Right cardiac atrium (tissue), 5 donors: ENCODE results near the gene SYNE2. TPM values are rescaled to one million over a fixed set of nuclear protein-coding genes. Genes with fewer than 3 reads are reported as not detected.
A peak's percentile ranks its signal among the peaks of the same experiment; 100 is the strongest.

Experiments used
- ATAC-seq, 2 donors: fragments of 200-7000 bp; cut with Tn5 transposase; one replicate each; pipeline versions ENCODE4 v1.8.0 to v1.9.1; 2020; ENCODE audit warnings: moderate library complexity in 2 of 2, mild to moderate bottlenecking in 1 of 2
- DNase-seq, 3 donors: peaks; one replicate each; pipeline ENCODE4 v3.0.0-alpha.2; 2020
- H3K27ac ChIP-seq: one replicate; pipeline ENCODE4 v1.5.1; 2013; ENCODE audit warnings: mild to moderate bottlenecking, low read length, control low read depth, moderate library complexity
- H3K27me3 ChIP-seq: one replicate; pipeline ENCODE4 v1.6.1; 2013; ENCODE audit not compliant: control insufficient read depth, insufficient read depth
- H3K4me1 ChIP-seq: one replicate; pipeline ENCODE4 v1.6.1; 2013; ENCODE audit warnings: low read length; ENCODE audit not compliant: control insufficient read depth, insufficient read depth
- H3K4me3 ChIP-seq: one replicate; pipeline ENCODE4 v1.5.1; 2013; ENCODE audit warnings: low read length, control low read depth
- H3K9me3 ChIP-seq: one replicate; pipeline ENCODE4 v1.6.1; 2013; ENCODE audit warnings: low read length; ENCODE audit not compliant: control insufficient read depth
- WGBS: extraction: QIAGEN DNeasy Blood & Tissue Kit; methylation state at CpG from one replicate; pipeline ENCODE4 v1.1.7; 2013; 5-methylcytosine and 5-hydroxymethylcytosine counted together
- intact Hi-C, 4 donors: fragments of 100-400 bp; cut with DNase I; formaldehyde crosslinking; loops; one replicate each; pipeline versions ENCODE4 v1.11.0 to v1.14.0; 2022 to 2023
- polyA plus RNA-seq: library from polyadenylated mRNA; stranded (reverse); fragments of 200-250 nt; gene quantifications from one replicate; pipeline ENCODE4 v1.2.3, GENCODE V29; 2013
- total RNA-seq, 4 donors: library from RNA; stranded (reverse); fragmentation: NEBNext Ultra II Directional; extraction: Animal tissue kit (Norgen Biotek cat#: 25700); gene quantifications; one replicate each; pipeline ENCODE4 v1.2.1, GENCODE V29; 2021
- donor health status: healthy with polysubstance abuse.
- donor health status: DM: no; HTN: yes; CAD: no.
- donor health status: DM: no; HTN: no; CAD: no.
- donor health status: DM: no; HTN: yes; CAD: no; lungs with severe emphysema.
- donor health status: DM: yes; HTN: yes; CAD: no.

Gene SYNE2
- total and polyA plus RNA-seq, 5 donors, result 83.7 to 229 (median 160) TPM

- no peaks in the 10 kb centered on the region for H3K9me3 ChIP-seq
- ATAC-seq (peak; percentile 84), DNase-seq (peak; percentile 74 to 79 (median 75))
- no peak overlapping the region for H3K27ac ChIP-seq
- intact Hi-C loops, result no loop called here
- WGBS, result 28% methylated on average over 5 of the region's 5 CpGs
- no peaks in the 10 kb centered on the region for H3K27me3 ChIP-seq
- peaks cover 13% of the 10 kb centered on the region for H3K4me1 ChIP-seq
- no peak overlapping the region for H3K4me3 ChIP-seq
Measured at GRCh38 chr14:63893701-63894458, 41.1 kb downstream of the SYNE2 start.

GRCh38 chr14:63895510-63895909 lies 42.7 kb downstream of the SYNE2 start:
- no peak overlapping the region for H3K27ac ChIP-seq
- DNase-seq (no peak), ATAC-seq (no peak)
- H3K4me3 ChIP-seq, result no peak overlapping the region
- no peaks in the 10 kb centered on the region for H3K9me3 ChIP-seq
- H3K4me1 ChIP-seq, result peaks cover 15% of the 10 kb centered on the region
- H3K27me3 ChIP-seq, result no peaks in the 10 kb centered on the region
- intact Hi-C loops, result no loop called here

- ATAC-seq (peak; percentile 78 to 82), DNase-seq (peak; percentile 59 to 71 (median 60))
- no peaks in the 10 kb centered on the region for H3K27me3 ChIP-seq
- H3K9me3 ChIP-seq, result no peaks in the 10 kb centered on the region
- intact Hi-C loops, result no loop called here
- peaks cover 15% of the 10 kb centered on the region for H3K4me1 ChIP-seq
- no peak overlapping the region for H3K27ac ChIP-seq
- H3K4me3 ChIP-seq, result no peak overlapping the region
- WGBS, result 28% methylated on average over 4 of the region's 4 CpGs
Measured at GRCh38 chr14:63896278-63896720, 43.5 kb downstream of the SYNE2 start.

- intact Hi-C loops, result no loop called here
- ATAC-seq (no peak), DNase-seq (no peak)
- peak overlapping the region; percentile 30 for H3K27ac ChIP-seq
- no peaks in the 10 kb centered on the region for H3K9me3 ChIP-seq
- no peaks in the 10 kb centered on the region for H3K27me3 ChIP-seq
- H3K4me1 ChIP-seq, result peaks cover 15% of the 10 kb centered on the region
- WGBS, result 76% methylated on average over 4 of the region's 4 CpGs
- H3K4me3 ChIP-seq, result no peak overlapping the region
Measured at GRCh38 chr14:63897721-63898163, 44.9 kb downstream of the SYNE2 start.

- Histone ChIP-seq H3K27me3 (no peaks in the 10 kb centered on the region), H3K4me1 (peaks cover 7% of the 10 kb centered on the region), H3K27ac (no peak overlapping the region), H3K4me3 (no peak overlapping the region), H3K9me3 (no peaks in the 10 kb centered on the region)
- intact Hi-C loops, result no loop called here
- ATAC-seq (no peak), DNase-seq (no peak)
- WGBS, result 87% methylated on average over 2 of the region's 2 CpGs
Measured at GRCh38 chr14:63899953-63900352, 47.1 kb downstream of the SYNE2 start.

- Histone ChIP-seq H3K4me1 (peaks cover 7% of the 10 kb centered on the region), H3K27me3 (no peaks in the 10 kb centered on the region), H3K9me3 (no peaks in the 10 kb centered on the region), H3K27ac (no peak overlapping the region), H3K4me3 (no peak overlapping the region)
- DNase-seq, result no peak
- intact Hi-C loops, result no loop called here
- ATAC-seq, result no peak
- 89% methylated on average over 5 of the region's 5 CpGs for WGBS
Measured at GRCh38 chr14:63901434-63902085, 48.8 kb downstream of the SYNE2 start.

GRCh38 chr14:63902375-63902976 lies 49.7 kb downstream of the SYNE2 start:
- DNase-seq, result no peak
- Histone ChIP-seq H3K4me3 (no peak overlapping the region), H3K9me3 (no peaks in the 10 kb centered on the region), H3K4me1 (peaks cover 6% of the 10 kb centered on the region), H3K27me3 (no peaks in the 10 kb centered on the region), H3K27ac (no peak overlapping the region)
- 95% methylated on average over 7 of the region's 7 CpGs for WGBS
- no peak for ATAC-seq
- intact Hi-C loops, result no loop called here

GRCh38 chr14:63904724-63905123 lies 51.9 kb downstream of the SYNE2 start:
- Histone ChIP-seq H3K9me3 (no peaks in the 10 kb centered on the region), H3K27ac (no peak overlapping the region), H3K4me3 (no peak overlapping the region), H3K4me1 (peaks cover 4% of the 10 kb centered on the region), H3K27me3 (no peaks in the 10 kb centered on the region)
- intact Hi-C loops, result no loop called here
- DNase-seq, result no peak
- 96% methylated on average over 2 of the region's 2 CpGs for WGBS
- ATAC-seq, result no peak

GRCh38 chr14:63905370-63905769 lies 52.6 kb downstream of the SYNE2 start:
- Histone ChIP-seq H3K27ac (no peak overlapping the region), H3K4me3 (no peak overlapping the region), H3K4me1 (peaks cover 3% of the 10 kb centered on the region), H3K27me3 (no peaks in the 10 kb centered on the region), H3K9me3 (no peaks in the 10 kb centered on the region)
- intact Hi-C loops, result no loop called here
- ATAC-seq, result no peak
- WGBS, result 88% methylated on average over 2 of the region's 2 CpGs
- no peak for DNase-seq

GRCh38 chr14:63908667-63909264 lies 56.0 kb downstream of the SYNE2 start:
- 74% methylated on average over 4 of the region's 4 CpGs for WGBS

GRCh38 chr14:63909984-63910383 lies 57.2 kb downstream of the SYNE2 start:
- ATAC-seq (no peak), DNase-seq (no peak)
- Histone ChIP-seq H3K4me3 (no peak overlapping the region), H3K27ac (no peak overlapping the region), H3K4me1 (peaks cover 3% of the 10 kb centered on the region), H3K9me3 (no peaks in the 10 kb centered on the region), H3K27me3 (no peaks in the 10 kb centered on the region)
- intact Hi-C loops, result no loop called here

More at GRCh38 chr14:63908667-63909264, 56.0 kb downstream of the SYNE2 start:
- DNase-seq (no peak), ATAC-seq (no peak)
- intact Hi-C loops, result no loop called here
- Histone ChIP-seq H3K4me3 (peak overlapping the region; percentile 28), H3K27ac (no peak overlapping the region), H3K4me1 (peaks cover 3% of the 10 kb centered on the region), H3K27me3 (no peaks in the 10 kb centered on the region), H3K9me3 (no peaks in the 10 kb centered on the region)
